ENCODE results near the gene PARP12. TPM values are rescaled to one million over a fixed set of nuclear protein-coding genes. Genes with fewer than 3 reads are reported as not detected.

The PARP12 gene
- total and polyA plus RNA-seq, 12 donors = 6.7 to 48.3 (median 13.1) TPM

DNA sequence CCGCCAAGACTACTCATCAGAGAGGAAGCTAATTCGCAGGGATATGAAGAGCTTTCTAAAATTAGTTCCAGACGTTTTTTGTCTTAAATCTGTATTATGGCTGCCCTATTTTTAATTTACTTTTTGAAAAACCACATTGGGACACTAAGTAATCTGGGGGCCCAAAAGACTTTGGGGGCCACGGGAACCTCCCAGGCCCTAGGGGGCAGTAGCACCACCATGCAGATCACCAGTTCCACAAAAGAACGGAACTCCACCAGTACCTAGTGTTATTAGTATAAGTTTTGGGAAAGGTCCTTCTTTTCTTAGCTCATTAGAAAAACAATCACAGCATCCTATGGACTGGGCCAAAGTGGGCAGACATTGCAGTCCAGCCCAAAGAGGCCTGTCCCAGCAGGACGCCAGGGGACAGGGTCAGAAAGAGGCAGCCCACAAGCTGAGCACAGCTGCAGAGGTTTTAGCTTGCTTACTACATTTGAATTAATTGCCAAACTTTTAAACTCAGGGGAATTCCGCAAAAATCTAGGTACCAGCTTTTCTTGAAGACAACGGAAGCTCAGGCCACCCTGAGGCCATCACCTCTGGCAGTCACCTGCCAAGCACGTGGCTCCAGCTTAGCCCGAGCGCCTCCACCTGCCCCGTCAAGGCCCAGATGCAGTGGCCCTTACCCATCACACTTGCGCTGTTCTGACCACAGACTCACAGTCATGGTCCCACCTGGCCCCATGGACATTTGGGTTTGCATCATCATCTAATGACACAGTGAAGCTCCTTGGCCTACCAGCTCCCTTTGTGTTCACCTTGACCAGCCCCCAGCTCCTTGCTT is 74.8 kb downstream of the PARP12 start:
- intact Hi-C loops (cut with DNase I) = no loop called here
- H3K4me1 ChIP-seq = no peaks in the 10 kb centered on the region
- peaks cover 0 to 5% (median 0%) of the 10 kb centered on the region in 7 donors for H3K27me3 ChIP-seq
- no peak overlapping the region for H3K4me3 ChIP-seq
- no peak for ATAC-seq
- H3K27ac ChIP-seq = no peak overlapping the region
- DNase-seq = no peak
- TF ChIP-seq, protein P1, sequence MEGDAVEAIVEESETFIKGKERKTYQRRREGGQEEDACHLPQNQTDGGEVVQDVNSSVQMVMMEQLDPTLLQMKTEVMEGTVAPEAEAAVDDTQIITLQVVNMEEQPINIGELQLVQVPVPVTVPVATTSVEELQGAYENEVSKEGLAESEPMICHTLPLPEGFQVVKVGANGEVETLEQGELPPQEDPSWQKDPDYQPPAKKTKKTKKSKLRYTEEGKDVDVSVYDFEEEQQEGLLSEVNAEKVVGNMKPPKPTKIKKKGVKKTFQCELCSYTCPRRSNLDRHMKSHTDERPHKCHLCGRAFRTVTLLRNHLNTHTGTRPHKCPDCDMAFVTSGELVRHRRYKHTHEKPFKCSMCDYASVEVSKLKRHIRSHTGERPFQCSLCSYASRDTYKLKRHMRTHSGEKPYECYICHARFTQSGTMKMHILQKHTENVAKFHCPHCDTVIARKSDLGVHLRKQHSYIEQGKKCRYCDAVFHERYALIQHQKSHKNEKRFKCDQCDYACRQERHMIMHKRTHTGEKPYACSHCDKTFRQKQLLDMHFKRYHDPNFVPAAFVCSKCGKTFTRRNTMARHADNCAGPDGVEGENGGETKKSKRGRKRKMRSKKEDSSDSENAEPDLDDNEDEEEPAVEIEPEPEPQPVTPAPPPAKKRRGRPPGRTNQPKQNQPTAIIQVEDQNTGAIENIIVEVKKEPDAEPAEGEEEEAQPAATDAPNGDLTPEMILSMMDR (IDR thresholded peaks at IDR 0.05) = no peak
- H3K36me3 ChIP-seq = no peaks in the 10 kb centered on the region
- no peaks in the 10 kb centered on the region for H3K9me3 ChIP-seq
- WGBS, 2 donors = 86 to 89% methylated on average over 13 of the region's 13 CpGs

DNA sequence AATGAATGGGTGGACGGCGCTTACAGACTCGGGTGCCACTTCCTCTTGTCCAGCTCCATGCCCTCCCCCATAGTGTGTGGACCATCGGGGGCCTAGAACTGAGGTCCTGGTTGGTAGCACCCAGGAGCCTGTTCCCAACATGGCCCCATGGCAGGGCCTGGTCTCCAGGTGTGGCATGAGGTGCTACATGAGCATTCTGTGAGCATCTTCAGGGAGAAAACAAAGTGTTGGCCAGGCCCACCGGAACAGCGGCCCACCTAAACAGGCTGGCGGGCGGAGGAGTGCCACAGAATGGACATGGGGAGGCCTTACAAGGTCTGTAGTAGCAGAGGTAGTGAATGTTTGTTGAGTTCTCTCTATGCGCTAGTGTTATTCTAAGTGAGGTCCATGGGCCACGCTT is 76.9 kb downstream of the PARP12 start:
- ATAC-seq (no peak), DNase-seq (no peak)
- H3K27ac ChIP-seq = no peak overlapping the region
- H3K9me3 ChIP-seq = no peaks in the 10 kb centered on the region
- H3K4me1 ChIP-seq = peaks cover 0 to 2% (median 0%) of the 10 kb centered on the region in 9 donors
- peaks cover 0 to 6% (median 0%) of the 10 kb centered on the region in 7 donors for H3K27me3 ChIP-seq
- TF ChIP-seq, protein P1 (IDR thresholded peaks at IDR 0.05) = no peak
- no peak overlapping the region for H3K4me3 ChIP-seq
- no peaks in the 10 kb centered on the region for H3K36me3 ChIP-seq
- 93 to 96% methylated on average over 10 of the region's 10 CpGs for WGBS, 2 donors
- intact Hi-C loops (cut with DNase I) = no loop called here

- Histone ChIP-seq H3K27ac (no peak overlapping the region), H3K4me3 (no peak overlapping the region), H3K4me1 (peaks cover 0 to 11% (median 0%) of the 10 kb centered on the region in 9 donors), H3K36me3 (no peaks in the 10 kb centered on the region), H3K9me3 (no peaks in the 10 kb centered on the region), H3K27me3 (peaks cover 0 to 6% (median 0%) of the 10 kb centered on the region in 7 donors)
- WGBS, 2 donors = 75 to 81% methylated on average over 8 of the region's 8 CpGs
- TF ChIP-seq, protein P1 (IDR thresholded peaks at IDR 0.05) = no peak
- intact Hi-C loops (cut with DNase I) = no loop called here
- no peak for ATAC-seq
- DNase-seq = no peak
Measured at GRCh38 chr7:139984642-139985539, 77.9 kb downstream of the PARP12 start.

Measured in heart right ventricle (tissue), 16 donors.